Spinal cord (tissue), 10 donors: Measurements from ENCODE around the gene DAB1. TPM values are rescaled to one million over a fixed set of nuclear protein-coding genes. Genes with fewer than 3 reads are reported as not detected.
"Not testable (repeated sequence)": the region's sequence is repeated elsewhere in the genome, so short reads cannot be mapped to it uniquely, and the experiment has no call there.

ENCODE experiments used
- DNase-seq, 6 donors: peaks; one replicate each; pipeline versions ENCODE4 v3.0.0 to v3.0.0-alpha.2; 2013 to 2015; ENCODE audit warnings: low spot score in 6 of 6, low read depth in 4 of 6
- H3K27ac ChIP-seq: one replicate; pipeline ENCODE4 v1.5.1; 2013; ENCODE audit warnings: low read depth, low read length, control low read depth
- H3K27me3 ChIP-seq: one replicate; pipeline ENCODE4 v1.6.1; 2013; ENCODE audit warnings: low read length; ENCODE audit not compliant: control insufficient read depth, insufficient read depth
- H3K36me3 ChIP-seq: one replicate; pipeline ENCODE4 v1.6.1; 2013; ENCODE audit warnings: low read length; ENCODE audit not compliant: control insufficient read depth, insufficient read depth
- H3K4me1 ChIP-seq: one replicate; pipeline ENCODE4 v1.6.1; 2013; ENCODE audit warnings: low read length; ENCODE audit not compliant: control insufficient read depth, insufficient read depth
- H3K4me3 ChIP-seq: one replicate; pipeline ENCODE4 v1.5.1; 2013; ENCODE audit warnings: low read depth, low read length, control low read depth
- H3K9me3 ChIP-seq: one replicate; pipeline ENCODE4 v1.6.1; 2013; ENCODE audit warnings: low read length; ENCODE audit not compliant: control insufficient read depth, insufficient read depth
- WGBS: methylation state at CpG from one replicate; pipeline ENCODE4 v1.1.5; 2013; ENCODE audit warnings: missing lambda C conversion rate; ENCODE audit not compliant: insufficient coverage; 5-methylcytosine and 5-hydroxymethylcytosine counted together
- polyA plus RNA-seq, 2 donors: library from polyadenylated mRNA; unstranded; fragments of 120-200 nt; gene quantifications; one replicate each; pipeline ENCODE4 v1.2.1, GENCODE V29; 2013; ENCODE audit not compliant: insufficient read length in 2 of 2
- total RNA-seq, 2 donors: library from RNA; depleted of rRNA in 1 of 2; stranded (reverse); fragments of 120-200 nt in 1 of 2; fragments of >200 nt in 1 of 2; gene quantifications; one replicate each; pipeline versions ENCODE4 v1.2.3 to v1.2.4, GENCODE V29; 2013 to 2014
- donor health status: healthy.

DAB1 gene
- total and polyA plus RNA-seq, 4 donors: 8.3 to 27.9 (median 16.9) TPM

GRCh38 chr1:57087660-57088059 is 336.2 kb downstream of the DAB1 start:
- H3K9me3 ChIP-seq, H3K4me1 ChIP-seq, DNase-seq, H3K36me3 ChIP-seq, H3K27me3 ChIP-seq, H3K27ac ChIP-seq, H3K4me3 ChIP-seq: not testable (repeated sequence)
- WGBS: no CpG with 5 or more reads among the region's 3 CpGs

GRCh38 chr1:57086154-57086553 is 337.7 kb downstream of the DAB1 start:
- peak in 2 of 6 donors; percentile 51 to 68 for DNase-seq
- WGBS: 44% methylated on average over 5 of the region's 6 CpGs
- Histone ChIP-seq H3K36me3 (no peaks in the 10 kb centered on the region), H3K4me3 (no peak overlapping the region), H3K27ac (no peak overlapping the region), H3K27me3 (no peaks in the 10 kb centered on the region), H3K4me1 (peaks cover 10% of the 10 kb centered on the region), H3K9me3 (no peaks in the 10 kb centered on the region)

GRCh38 chr1:57084701-57085100 is 339.2 kb downstream of the DAB1 start:
- H3K36me3 ChIP-seq: no peaks in the 10 kb centered on the region
- peaks cover 10% of the 10 kb centered on the region for H3K4me1 ChIP-seq
- DNase-seq: peak in 2 of 6 donors; percentile 48 to 70
- no peak overlapping the region for H3K4me3 ChIP-seq
- no peak overlapping the region for H3K27ac ChIP-seq
- no peaks in the 10 kb centered on the region for H3K27me3 ChIP-seq
- H3K9me3 ChIP-seq: no peaks in the 10 kb centered on the region
- WGBS: no CpG with 5 or more reads among the region's 2 CpGs

- Histone ChIP-seq H3K9me3 (no peaks in the 10 kb centered on the region), H3K4me1 (peaks cover 10% of the 10 kb centered on the region), H3K4me3 (no peak overlapping the region), H3K27me3 (no peaks in the 10 kb centered on the region), H3K36me3 (no peaks in the 10 kb centered on the region), H3K27ac (no peak overlapping the region)
- no peak for DNase-seq
- WGBS: 75% methylated on average over 3 of the region's 7 CpGs
Observed at GRCh38 chr1:57082711-57083439, 341.0 kb downstream of the DAB1 start.

GRCh38 chr1:57079454-57080157 is 344.3 kb downstream of the DAB1 start:
- peaks cover 3% of the 10 kb centered on the region for H3K4me1 ChIP-seq
- no peak overlapping the region for H3K4me3 ChIP-seq
- H3K27me3 ChIP-seq: no peaks in the 10 kb centered on the region
- DNase-seq: no peak
- no peaks in the 10 kb centered on the region for H3K36me3 ChIP-seq
- no peaks in the 10 kb centered on the region for H3K9me3 ChIP-seq
- 100% methylated on average over 1 of the region's 5 CpGs for WGBS
- H3K27ac ChIP-seq: no peak overlapping the region

- DNase-seq: peak in 2 of 6 donors; percentile 54 to 74
- Histone ChIP-seq H3K27me3 (no peaks in the 10 kb centered on the region), H3K36me3 (no peaks in the 10 kb centered on the region), H3K4me3 (no peak overlapping the region), H3K4me1 (no peaks in the 10 kb centered on the region), H3K9me3 (no peaks in the 10 kb centered on the region), H3K27ac (no peak overlapping the region)
- WGBS: 91% methylated on average over 4 of the region's 8 CpGs
Observed at GRCh38 chr1:57072401-57073110, 351.3 kb downstream of the DAB1 start.

- Histone ChIP-seq H3K4me3 (no peak overlapping the region), H3K9me3 (no peaks in the 10 kb centered on the region), H3K36me3 (no peaks in the 10 kb centered on the region), H3K27ac (no peak overlapping the region), H3K27me3 (no peaks in the 10 kb centered on the region), H3K4me1 (no peaks in the 10 kb centered on the region)
- peak in 1 of 6 donors; percentile 62 for DNase-seq
- 43% methylated on average over 1 of the region's 3 CpGs for WGBS
Observed at GRCh38 chr1:57067863-57068262, 356.0 kb downstream of the DAB1 start.

- Histone ChIP-seq H3K27ac (no peak overlapping the region), H3K36me3 (no peaks in the 10 kb centered on the region), H3K9me3 (no peaks in the 10 kb centered on the region), H3K27me3 (no peaks in the 10 kb centered on the region), H3K4me3 (no peak overlapping the region), H3K4me1 (no peaks in the 10 kb centered on the region)
- DNase-seq: no peak
- 90% methylated on average over 1 of the region's 4 CpGs for WGBS
Observed at GRCh38 chr1:57066980-57067610, 356.8 kb downstream of the DAB1 start.

GRCh38 chr1:57065442-57065841 is 358.4 kb downstream of the DAB1 start:
- no peak overlapping the region for H3K4me3 ChIP-seq
- H3K27me3 ChIP-seq: no peaks in the 10 kb centered on the region
- no peaks in the 10 kb centered on the region for H3K9me3 ChIP-seq
- H3K4me1 ChIP-seq: no peaks in the 10 kb centered on the region
- 90% methylated on average over 3 of the region's 3 CpGs for WGBS
- H3K36me3 ChIP-seq: no peaks in the 10 kb centered on the region
- no peak overlapping the region for H3K27ac ChIP-seq
- no peak for DNase-seq
